Subcutaneous abdominal adipose tissue (tissue), 5 donors: ENCODE results near the gene ASB16.

Experiments
- H3K27ac ChIP-seq: one replicate; pipeline ENCODE4 v1.7.0; 2013; ENCODE audit warnings: low read depth, mild to moderate bottlenecking, inconsistent platforms, low read length, moderate library complexity
- H3K27me3 ChIP-seq, 5 donors: one replicate each; pipeline ENCODE4 v1.7.0; 2013; ENCODE audit warnings: low read length in 5 of 5, inconsistent platforms in 1 of 5; ENCODE audit not compliant: control insufficient read depth in 5 of 5, insufficient read depth in 4 of 5
- H3K36me3 ChIP-seq, 5 donors: one replicate each; pipeline ENCODE4 v1.7.0; 2013; ENCODE audit warnings: low read length in 5 of 5; ENCODE audit not compliant: control insufficient read depth in 5 of 5, insufficient read depth in 5 of 5
- H3K4me1 ChIP-seq, 5 donors: one replicate each; pipeline ENCODE4 v1.7.0; 2013; ENCODE audit warnings: low read length in 5 of 5, mild to moderate bottlenecking in 3 of 5, moderate library complexity in 1 of 5; ENCODE audit not compliant: control insufficient read depth in 5 of 5, insufficient read depth in 5 of 5
- H3K4me3 ChIP-seq, 5 donors: one replicate each; pipeline ENCODE4 v1.7.0; 2013; ENCODE audit warnings: low read length in 5 of 5, low read depth in 1 of 5
- H3K9ac ChIP-seq, 5 donors: one replicate each; pipeline ENCODE4 v1.7.0; 2013; ENCODE audit warnings: low read length in 5 of 5, mild to moderate bottlenecking in 4 of 5, moderate library complexity in 3 of 5
- H3K9me3 ChIP-seq, 5 donors: one replicate each; pipeline ENCODE4 v1.7.0; 2013; ENCODE audit warnings: low read length in 5 of 5; ENCODE audit not compliant: control insufficient read depth in 5 of 5
- donor health status: healthy.
- donor health status: healthy.
- donor health status: healthy.
- donor health status: healthy.
- donor health status: healthy.

Gene ASB16

GRCh38 chr17:44216694-44217093, 46.2 kb downstream of the ASB16 start:
- Histone ChIP-seq H3K27me3 (no peaks in the 10 kb centered on the region), H3K4me1 (peaks cover 8 to 34% (median 32%) of the 10 kb centered on the region in 5 donors), H3K9me3 (no peaks in the 10 kb centered on the region), H3K27ac (no peak overlapping the region), H3K4me3 (no peak overlapping the region), H3K36me3 (peaks cover 3 to 39% (median 33%) of the 10 kb centered on the region in 5 donors), H3K9ac (no peak overlapping the region)

GRCh38 chr17:44217738-44218343, 47.3 kb downstream of the ASB16 start:
- Histone ChIP-seq H3K4me1 (peaks cover 11 to 41% (median 37%) of the 10 kb centered on the region in 5 donors), H3K9ac (peak overlapping the region; percentile 38 to 72 (median 53)), H3K36me3 (peaks cover 3 to 36% (median 33%) of the 10 kb centered on the region in 5 donors), H3K4me3 (peak overlapping the region; percentile 58 to 89 (median 67)), H3K27me3 (no peaks in the 10 kb centered on the region), H3K27ac (peak overlapping the region; percentile 74), H3K9me3 (no peaks in the 10 kb centered on the region)

GRCh38 chr17:44218344-44219107, 48.0 kb downstream of the ASB16 start:
- Histone ChIP-seq H3K27me3 (no peaks in the 10 kb centered on the region), H3K4me3 (peak overlapping the region; percentile 58 to 89 (median 67)), H3K36me3 (peaks cover 3 to 34% (median 32%) of the 10 kb centered on the region in 5 donors), H3K9ac (peak overlapping the region; percentile 38 to 83 (median 71)), H3K4me1 (peaks cover 15 to 44% (median 41%) of the 10 kb centered on the region in 5 donors), H3K9me3 (no peaks in the 10 kb centered on the region), H3K27ac (peak overlapping the region; percentile 74)

- H3K9ac ChIP-seq: peak overlapping the region in 2 of 5 donors; percentile 68 to 83
- no peaks in the 10 kb centered on the region for H3K27me3 ChIP-seq
- H3K4me1 ChIP-seq: peaks cover 17 to 50% (median 48%) of the 10 kb centered on the region in 5 donors
These were observed 48.7 kb downstream of the ASB16 start for GRCh38 chr17:44219108-44219615.

GRCh38 chr17:44219616-44220212, 49.2 kb downstream of the ASB16 start, which contains the start of gene UBTF:
TSS of gene UBTF (minus strand) at chr17:44219675. CDS start at chr17:44218229, 1,446 bp downstream.
- Histone ChIP-seq H3K27ac (peak within 1 kb of the TSS; percentile 88), H3K27me3 (no peaks in the 10 kb centered on the region), H3K4me1 (peaks cover 17 to 51% (median 48%) of the 10 kb centered on the region in 5 donors)

More at GRCh38 chr17:44219108-44219615, 48.7 kb downstream of the ASB16 start:
- Histone ChIP-seq H3K4me3 (peak overlapping the region in 4 of 5 donors; percentile 61 to 89 (median 78)), H3K9me3 (no peaks in the 10 kb centered on the region), H3K27ac (peak overlapping the region; percentile 41), H3K36me3 (peaks cover 3 to 31% (median 28%) of the 10 kb centered on the region in 5 donors)

GRCh38 chr17:44220213-44221083, 49.9 kb downstream of the ASB16 start:
- Histone ChIP-seq H3K27me3 (no peaks in the 10 kb centered on the region), H3K4me3 (peak overlapping the region in 4 of 5 donors; percentile 77 to 89 (median 86)), H3K9ac (peak overlapping the region in 4 of 5 donors; percentile 71 to 89 (median 78)), H3K9me3 (no peaks in the 10 kb centered on the region), H3K36me3 (peaks cover 3 to 18% (median 15%) of the 10 kb centered on the region in 5 donors), H3K27ac (peak overlapping the region; percentile 88), H3K4me1 (peaks cover 17 to 51% (median 48%) of the 10 kb centered on the region in 5 donors)

More at GRCh38 chr17:44219616-44220212, 49.2 kb downstream of the ASB16 start, which contains the start of gene UBTF:
- H3K9ac ChIP-seq: peak within 1 kb of the TSS in 4 of 5 donors; percentile 71 to 89 (median 78)
- H3K9me3 ChIP-seq: no peaks in the 10 kb centered on the region
- peaks cover 3 to 25% (median 22%) of the 10 kb centered on the region in 5 donors for H3K36me3 ChIP-seq
- H3K4me3 ChIP-seq: peak within 1 kb of the TSS in 4 of 5 donors; percentile 71 to 89 (median 86)

GRCh38 chr17:44221084-44221861, 50.8 kb downstream of the ASB16 start:
- Histone ChIP-seq H3K4me1 (peaks cover 17 to 49% (median 48%) of the 10 kb centered on the region in 5 donors), H3K9ac (peak overlapping the region in 4 of 5 donors; percentile 69 to 75 (median 72)), H3K36me3 (peaks cover 0 to 10% (median 6%) of the 10 kb centered on the region in 5 donors), H3K27me3 (no peaks in the 10 kb centered on the region), H3K9me3 (no peaks in the 10 kb centered on the region), H3K27ac (peak overlapping the region; percentile 84), H3K4me3 (peak overlapping the region; percentile 69 to 89 (median 79))

GRCh38 chr17:44221862-44222111, 51.3 kb downstream of the ASB16 start:
- H3K36me3 ChIP-seq: peaks cover 0 to 5% (median 1%) of the 10 kb centered on the region in 5 donors
- peak overlapping the region; percentile 84 for H3K27ac ChIP-seq
- peak overlapping the region; percentile 69 to 89 (median 79) for H3K4me3 ChIP-seq
- H3K27me3 ChIP-seq: no peaks in the 10 kb centered on the region
- H3K9me3 ChIP-seq: no peaks in the 10 kb centered on the region
- H3K4me1 ChIP-seq: peaks cover 17 to 48% (median 43%) of the 10 kb centered on the region in 5 donors
- H3K9ac ChIP-seq: peak overlapping the region in 4 of 5 donors; percentile 69 to 75 (median 72)
